Measurements from ENCODE around the gene VIPR1.
A peak's percentile ranks its signal among the peaks of the same experiment; 100 is the strongest.

VIPR1 gene

DNA sequence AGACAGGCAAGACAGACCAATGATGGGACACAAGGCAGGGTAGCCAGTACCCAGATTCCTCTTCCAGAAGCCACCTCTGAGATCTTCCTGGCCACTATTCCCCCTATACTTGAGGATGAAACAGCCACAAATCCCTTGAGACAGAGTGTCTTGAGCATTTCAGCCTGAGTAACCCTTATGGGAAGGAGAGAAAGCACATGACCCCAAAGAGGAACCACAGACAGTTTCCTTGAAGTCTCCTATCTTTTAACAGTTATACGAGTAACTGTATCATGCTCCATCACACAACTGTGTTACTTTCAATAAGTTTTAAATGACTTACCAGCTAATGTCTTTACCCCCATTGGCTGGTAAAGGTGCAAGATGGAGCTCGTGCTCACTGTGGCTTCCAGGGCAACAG lies 9.3 kb downstream of the VIPR1 start:
- DNase-seq: no peak

DNA sequence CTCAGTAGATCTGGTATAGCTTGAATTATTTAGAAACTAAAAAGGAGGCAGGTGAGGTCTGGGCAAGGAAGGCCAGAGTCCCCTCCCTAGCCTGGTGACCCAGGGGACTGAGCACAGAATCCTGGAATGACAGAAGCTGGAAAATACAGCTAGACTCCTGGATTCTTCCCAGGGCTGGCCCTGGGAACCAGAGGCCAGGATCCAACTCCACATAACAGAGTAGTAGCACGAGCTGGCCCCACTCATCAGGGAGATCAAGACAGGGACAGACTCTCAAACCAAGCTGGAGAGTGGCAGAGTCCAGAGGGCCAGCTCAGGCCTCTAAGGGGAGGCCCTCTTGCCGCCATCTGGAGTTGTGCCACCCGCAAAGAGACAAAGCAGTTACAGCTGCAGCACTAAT lies 10.7 kb downstream of the VIPR1 start:
- DNase-seq: no peak

DNA sequence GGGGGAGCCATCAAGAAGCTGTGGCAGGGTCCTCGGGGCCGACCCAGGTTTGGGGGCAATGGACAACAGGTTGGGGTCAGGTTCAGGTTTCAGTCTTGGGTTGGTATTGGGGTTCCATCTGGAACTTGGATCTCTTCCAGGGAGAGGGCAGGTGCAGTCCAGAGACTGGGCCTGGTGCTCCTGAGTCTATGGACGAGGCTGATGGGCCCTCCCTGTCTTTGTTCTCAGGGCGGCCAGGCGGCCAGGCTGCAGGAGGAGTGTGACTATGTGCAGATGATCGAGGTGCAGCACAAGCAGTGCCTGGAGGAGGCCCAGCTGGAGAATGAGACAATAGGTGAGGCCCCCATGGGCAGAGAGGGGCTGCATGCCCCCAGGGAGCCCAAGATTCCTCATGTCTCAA lies 11.1 kb downstream of the VIPR1 start:
- no peak for DNase-seq

DNA sequence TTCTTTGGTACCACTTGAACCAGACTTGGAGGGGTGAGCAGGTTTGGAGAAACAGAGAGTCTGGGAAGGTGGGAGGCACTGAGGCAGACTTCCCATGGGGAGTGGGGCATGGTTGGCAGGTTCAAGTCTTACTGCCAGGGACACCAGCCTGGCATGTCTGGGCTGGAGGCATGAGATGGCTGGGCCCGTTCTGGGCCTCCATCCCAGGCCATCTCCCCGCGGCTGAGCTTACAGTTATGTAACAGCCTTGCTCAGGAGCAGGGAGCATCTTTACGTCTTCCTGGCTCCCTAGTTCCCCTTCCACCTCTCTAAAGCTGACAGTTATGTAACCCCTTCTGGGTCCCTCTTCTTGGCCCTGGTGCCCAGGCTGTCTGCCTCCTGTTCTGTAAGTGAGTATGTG lies 12.4 kb downstream of the VIPR1 start:
- DNase-seq: peak in 2 of 14 donors; percentile 7 to 71

DNA sequence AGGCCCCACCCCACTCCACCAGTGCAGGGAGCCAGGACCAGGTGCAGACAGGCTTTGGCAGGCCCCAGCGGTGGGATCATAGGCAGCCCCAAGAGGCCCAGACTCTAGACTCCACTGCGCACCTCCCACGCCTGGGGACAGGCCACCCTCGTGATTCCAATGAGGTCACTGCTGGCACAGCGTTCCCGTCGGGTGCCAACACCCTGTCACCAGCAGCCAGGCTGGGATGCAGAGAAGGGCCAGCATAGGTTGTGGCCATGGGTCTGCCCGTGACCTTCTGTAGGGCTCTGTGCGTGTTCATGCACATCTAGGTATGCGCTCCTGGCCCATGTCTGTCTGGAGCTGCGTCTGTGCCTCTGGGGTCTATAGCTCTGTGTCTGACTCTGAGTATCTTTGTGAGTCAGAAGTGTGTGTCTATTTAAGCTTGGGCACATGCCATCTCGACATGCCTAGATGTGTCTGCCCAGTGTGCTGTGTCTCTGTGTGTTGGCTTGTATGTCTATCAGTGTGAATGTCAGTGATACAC lies 13.0 kb downstream of the VIPR1 start:
- DNase-seq: peak in 3 of 14 donors; percentile 3 to 58 (median 13)

DNA sequence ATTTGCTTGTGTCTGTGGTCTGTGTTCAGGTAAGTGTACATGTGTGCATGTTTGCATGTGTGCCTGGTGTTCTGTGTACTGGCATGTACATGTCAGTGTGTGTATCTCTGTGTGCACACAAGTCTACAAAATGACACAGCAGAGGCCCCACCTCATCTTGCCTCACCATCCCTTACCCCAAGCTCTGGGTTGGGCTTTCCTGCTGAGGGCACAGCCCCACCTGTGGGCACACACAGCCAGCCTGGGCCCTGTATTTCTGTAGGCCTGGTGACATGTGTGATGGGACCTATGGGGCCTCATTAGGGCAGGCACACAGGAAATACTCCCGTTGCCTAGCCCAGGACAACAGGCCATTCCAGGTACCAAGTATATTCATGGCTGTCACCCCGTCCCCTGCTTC lies 13.5 kb downstream of the VIPR1 start:
- DNase-seq: no peak

DNA sequence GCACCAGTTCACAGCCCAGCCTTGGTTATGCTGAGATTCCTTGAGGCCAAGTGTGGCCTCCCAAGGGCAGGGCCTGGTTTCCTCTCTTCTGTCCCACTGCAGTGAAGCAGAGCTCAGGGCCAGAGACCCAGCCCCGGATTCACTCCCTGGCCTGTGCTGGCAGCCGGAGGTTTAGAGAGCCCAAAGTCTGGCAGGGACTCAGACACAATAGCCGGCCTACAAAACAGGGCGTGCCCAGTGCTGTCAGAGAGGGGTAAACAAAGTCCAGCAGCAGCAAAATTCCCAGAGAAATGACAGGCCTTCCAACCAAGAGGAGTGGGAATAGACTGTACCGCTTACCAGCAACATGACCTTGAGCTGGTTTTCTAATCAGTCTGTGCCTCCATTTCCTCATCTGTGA lies 14.0 kb downstream of the VIPR1 start:
- no peak for DNase-seq

DNA sequence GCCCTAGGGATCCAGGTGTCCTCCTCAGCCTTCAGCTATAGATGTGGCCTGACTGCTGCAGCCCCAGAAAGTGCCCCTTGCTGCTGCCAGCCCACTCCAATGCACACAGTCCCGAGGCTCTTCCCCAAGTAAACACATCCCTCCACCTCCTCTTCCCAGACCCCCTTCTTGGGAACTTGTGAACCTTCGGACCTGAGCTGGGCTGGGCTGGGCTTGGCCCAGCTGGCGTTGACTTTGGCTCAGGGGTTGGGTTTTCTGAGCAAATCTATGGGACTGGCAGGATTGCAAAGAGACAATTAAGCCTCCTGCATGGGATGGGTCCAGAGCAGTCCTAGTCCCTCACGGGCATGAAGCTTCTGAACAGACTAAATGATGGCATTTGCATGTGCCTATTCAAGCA lies 14.7 kb downstream of the VIPR1 start:
- DNase-seq: no peak

DNA sequence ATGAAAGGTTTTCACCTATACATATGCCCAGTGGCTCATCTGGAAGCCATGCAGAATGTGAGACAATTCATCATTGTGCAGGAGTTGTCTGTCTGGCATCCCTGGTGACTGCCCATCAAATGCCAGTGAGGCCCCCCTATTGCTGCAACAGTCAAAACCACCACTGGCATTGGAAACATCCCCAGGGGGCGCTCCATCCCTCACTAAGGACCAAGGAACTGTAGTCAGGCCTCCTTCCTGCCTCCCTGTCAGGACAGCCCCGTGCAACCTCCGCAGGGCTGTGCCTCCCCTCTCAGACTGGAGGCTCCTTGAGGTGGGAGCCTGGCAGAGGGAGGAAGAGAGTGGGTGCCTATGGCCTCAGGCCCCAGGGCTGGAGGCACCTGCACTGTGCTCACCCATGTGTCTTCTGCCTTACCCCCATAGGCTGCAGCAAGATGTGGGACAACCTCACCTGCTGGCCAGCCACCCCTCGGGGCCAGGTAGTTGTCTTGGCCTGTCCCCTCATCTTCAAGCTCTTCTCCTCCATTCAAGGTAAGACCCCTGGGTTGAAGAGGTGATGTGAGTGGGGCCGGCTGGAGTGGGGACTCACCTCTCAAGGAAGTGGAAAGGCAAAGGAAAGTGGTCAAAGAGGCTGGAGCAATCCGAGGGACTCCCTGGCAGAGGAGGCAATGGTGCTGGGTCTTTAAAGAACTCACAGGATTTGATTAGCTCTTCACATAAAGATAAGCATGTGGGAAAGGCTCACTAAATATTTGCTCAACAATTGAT lies 16.5 kb downstream of the VIPR1 start:
- no peak for DNase-seq

DNA sequence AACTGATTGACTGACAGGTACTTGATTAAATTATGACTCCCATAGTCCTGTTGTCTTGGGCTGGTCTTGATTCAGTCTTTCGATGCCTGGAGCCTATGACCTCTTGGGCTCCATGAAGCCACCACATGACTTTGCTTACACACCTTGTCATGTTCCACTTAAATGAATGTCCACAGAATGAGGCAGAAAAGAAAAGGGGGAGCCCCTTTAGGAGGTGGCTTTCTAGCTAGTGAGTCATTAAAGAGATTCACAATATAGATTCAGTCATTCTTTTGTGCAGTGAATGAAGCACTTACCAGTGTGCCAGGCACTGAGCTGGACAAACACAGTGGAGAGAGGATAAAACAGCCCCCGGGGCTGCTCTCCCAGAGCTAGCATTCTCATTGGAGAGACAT lies 17.1 kb downstream of the VIPR1 start:
- no peak for DNase-seq

DNA sequence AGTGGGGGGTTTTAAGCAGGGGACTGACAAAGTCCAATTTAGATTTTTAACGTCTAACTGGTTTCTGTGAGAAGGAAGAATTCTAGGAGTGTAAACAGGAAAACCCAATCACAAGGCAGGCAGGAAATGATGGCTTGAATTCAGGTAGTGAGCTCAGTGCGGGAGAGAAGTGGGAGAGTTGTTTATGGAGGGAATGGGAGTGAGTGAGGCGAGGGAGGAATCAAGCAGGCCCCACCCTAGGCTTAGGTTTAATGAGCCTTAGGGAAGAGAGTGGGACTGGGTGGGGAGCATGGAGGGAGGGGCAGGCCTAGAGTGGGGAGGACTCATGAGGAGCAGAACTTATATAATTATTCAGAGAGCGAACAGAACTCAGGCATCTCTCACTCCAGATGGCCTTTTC lies 17.9 kb downstream of the VIPR1 start:
- no peak for DNase-seq

DNA sequence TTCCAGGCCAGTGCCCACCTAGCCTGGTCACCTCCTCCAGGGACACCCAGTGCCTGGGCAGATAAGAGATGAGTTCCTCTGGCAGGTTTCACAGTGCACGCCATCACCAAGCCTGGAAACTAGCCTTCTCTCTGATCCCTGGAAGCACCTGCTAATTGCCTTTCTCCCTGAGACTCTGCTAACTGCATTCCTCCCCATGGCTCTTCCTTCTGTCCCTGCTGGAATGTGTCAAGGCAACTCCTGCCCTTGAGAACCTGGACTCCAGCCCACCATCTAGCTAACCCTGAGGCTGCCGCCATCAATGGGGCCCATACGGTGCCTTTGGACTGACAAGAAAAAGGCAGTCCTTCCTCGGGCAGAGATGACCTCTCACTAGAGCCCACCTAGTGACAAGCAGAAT lies 18.5 kb downstream of the VIPR1 start:
- DNase-seq: peak in 2 of 14 donors; percentile 42 to 87

DNA sequence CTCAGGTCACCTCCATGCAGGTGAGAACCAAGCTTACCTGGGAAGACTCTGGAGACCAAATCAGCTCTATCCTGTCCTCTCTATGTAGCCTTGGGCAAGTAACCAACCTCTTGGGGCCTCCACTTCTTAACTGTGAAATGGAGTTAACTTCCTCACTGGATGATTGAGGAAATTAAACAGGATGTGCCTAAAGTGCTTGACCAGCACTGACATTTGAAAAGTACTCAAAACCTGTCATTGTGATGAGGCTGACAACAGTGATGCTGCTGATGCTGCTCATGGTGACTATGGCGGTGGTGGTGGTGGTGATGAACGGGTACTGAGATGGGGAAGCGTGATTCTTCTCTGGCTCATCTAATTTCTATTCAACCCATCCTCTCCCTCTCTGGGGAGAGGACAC lies 22.3 kb downstream of the VIPR1 start:
- DNase-seq: no peak

DNA sequence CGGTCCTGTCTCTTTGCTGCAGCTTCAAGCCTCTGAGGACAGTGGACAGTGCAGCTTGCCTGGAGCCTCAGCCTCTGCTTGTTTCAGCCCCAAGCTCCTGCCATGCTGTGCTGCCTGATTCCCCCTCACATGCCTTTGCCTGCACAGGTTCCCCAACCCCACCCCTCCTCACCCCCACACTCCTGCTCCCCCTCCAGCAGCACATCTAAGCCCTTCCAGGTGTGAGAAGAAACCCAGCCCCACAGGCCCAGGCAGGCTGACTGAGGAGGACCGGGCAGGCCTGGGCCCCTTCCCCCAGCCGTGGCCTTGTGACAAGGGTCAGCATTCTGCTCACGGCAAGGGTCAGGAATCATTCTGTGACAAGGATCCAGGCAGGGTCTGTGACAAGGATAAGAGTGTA lies 22.8 kb downstream of the VIPR1 start:
- no peak for DNase-seq

DNA sequence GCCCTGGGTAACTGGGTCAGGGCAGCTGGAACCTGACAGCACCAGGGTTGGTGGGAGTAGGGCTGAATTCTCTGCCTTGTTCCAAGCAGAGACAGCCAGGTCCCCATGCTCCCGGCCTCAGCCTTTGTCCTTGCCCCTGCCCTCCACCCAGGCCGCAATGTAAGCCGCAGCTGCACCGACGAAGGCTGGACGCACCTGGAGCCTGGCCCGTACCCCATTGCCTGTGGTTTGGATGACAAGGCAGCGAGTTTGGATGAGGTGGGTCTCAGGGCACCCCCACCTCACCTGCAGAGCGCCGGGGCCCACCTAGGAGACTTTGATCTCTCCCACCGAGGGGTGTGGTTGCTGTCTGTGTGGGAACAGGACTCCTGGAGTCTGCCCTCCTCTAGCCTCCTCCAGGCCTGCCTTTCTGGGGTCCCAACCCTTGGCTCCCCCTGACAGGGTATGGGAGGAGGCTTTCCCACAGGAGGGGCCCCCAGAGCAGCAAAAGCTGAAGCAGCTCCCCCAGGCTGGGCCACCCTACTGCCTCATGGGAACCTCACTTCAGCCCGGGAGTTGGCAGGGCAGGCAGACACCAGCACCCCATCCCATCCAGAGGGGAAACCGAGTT lies 23.4 kb downstream of the VIPR1 start:
- DNase-seq: no peak

DNA sequence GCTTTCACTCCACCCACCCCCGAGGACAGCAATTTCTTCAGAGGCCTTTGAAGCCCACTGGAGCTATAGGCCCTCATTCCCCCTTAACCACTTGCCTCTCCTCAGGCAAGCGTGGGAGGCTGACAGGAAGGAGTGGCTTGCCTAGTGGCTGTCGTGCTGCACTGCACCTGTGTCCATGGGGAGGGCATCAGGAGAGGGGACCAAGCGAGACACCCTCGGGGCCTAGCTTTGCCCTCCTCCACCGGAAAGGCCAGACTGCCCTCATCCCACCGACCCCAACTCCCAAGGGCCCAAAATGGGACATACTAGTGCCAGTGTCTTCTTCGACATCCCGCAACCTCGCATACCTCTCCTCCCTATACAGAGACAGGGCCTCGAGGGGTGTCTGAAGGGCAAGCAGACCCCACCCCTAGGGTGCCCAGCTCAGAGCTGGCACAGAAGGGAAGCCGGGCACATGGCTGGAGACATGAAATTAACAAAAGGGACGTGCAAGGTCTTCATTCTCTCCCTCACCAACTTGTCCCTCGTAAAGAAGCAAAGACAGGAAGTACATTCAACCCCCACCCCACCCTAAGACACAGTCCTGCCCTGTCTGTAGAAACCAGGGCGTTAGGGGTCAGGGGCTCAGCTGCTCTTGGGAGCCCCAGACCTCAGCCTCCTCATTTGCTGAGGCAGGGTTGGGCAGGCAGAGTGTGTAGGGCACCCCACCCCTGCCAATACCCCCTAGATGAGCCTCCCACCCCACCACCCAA lies 24.3 kb downstream of the VIPR1 start:
- no peak for DNase-seq

DNA sequence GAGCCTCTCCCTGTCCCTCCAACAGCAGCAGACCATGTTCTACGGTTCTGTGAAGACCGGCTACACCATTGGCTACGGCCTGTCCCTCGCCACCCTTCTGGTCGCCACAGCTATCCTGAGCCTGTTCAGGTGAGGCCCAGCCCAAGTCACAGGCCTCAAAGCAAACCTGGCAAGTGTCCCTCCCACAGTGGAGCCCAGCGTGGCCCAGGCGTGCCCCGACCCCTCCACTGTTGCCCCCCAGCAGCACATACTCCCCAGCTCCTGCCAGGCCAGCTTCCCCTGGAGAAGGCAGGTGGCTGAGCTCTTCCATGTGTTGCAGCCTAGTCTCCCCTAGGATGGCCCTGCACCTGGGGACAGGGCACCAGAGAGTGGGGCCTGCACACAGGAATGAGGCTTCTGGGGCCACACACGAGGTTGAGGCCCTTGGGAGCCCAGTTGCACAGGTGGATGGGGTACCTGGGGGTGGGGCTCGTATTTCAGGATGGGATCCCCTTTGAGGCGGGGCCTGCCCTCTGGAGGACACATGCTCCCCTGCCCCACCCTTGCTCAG lies 25.0 kb downstream of the VIPR1 start:
- no peak for DNase-seq

DNA sequence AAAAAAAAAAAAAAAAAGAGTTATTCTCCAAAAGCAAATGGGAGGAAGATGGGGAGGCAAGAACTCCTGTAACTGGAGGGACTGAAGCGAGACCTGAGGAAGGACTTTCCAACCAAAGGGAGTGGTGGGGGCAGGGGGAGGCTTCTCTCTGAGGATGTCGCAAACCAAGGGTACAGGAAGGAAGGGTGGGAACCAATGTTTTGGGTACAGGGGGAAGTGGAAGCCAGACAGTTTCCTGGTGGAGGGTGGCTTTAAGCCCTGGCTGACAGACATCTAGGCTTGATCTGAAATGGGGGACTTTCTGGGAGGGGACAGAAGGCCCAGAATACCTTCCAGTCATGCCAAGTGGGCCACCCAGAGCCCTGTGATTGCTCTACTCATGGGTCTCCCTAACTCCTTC lies 27.0 kb downstream of the VIPR1 start:
- no peak for DNase-seq

DNA sequence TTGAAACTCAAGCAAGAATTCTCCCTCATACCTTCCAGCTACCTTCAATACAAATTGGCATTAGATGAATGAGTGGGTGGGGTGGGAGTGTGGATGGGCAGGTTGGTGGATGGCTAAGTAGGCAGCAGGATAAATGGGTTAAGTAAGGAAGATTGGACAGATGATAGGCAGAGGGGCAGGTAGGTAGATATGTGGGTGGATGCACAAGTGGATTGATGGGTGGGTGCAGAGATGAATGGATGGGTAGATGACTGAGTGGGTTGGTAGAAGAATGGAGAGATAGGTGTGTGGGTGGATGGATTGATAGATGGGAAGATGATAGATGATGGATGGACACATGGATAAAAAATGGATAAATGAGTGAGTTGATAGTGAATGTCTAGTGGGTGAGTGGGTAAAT lies 27.6 kb downstream of the VIPR1 start:
- DNase-seq: no peak

DNA sequence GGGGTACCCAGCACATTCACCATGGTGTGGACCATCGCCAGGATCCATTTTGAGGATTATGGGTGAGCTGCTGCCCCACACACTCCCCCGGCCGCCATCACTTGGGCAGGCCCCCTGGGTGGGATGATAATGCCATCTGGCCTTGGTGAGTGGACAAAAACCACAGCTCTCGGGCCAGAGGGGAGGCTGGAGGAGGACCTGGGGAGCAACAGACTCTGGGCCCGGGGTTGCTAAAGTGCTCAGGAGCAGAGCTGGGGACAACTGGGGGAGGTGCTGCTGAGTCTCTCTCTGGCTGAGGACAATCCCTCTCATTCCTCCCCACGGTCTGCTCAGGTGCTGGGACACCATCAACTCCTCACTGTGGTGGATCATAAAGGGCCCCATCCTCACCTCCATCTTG lies 29.0 kb downstream of the VIPR1 start:
- DNase-seq: no peak

DNA sequence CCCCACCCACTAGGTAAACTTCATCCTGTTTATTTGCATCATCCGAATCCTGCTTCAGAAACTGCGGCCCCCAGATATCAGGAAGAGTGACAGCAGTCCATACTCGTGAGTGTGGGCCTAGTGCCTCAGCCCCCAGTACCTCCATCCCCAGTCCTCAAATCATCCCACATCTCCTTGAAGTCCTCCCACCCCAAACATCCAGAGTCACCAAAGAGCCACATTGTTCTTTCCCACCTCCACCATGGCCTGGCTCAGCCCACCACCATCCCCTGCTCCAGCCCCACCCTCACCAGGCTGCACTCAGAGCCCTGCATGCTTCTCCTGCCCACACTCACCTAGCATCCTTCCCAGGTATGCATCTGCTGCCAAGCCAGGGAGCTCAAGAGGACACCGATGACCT lies 29.8 kb downstream of the VIPR1 start:
- no peak for DNase-seq

DNA sequence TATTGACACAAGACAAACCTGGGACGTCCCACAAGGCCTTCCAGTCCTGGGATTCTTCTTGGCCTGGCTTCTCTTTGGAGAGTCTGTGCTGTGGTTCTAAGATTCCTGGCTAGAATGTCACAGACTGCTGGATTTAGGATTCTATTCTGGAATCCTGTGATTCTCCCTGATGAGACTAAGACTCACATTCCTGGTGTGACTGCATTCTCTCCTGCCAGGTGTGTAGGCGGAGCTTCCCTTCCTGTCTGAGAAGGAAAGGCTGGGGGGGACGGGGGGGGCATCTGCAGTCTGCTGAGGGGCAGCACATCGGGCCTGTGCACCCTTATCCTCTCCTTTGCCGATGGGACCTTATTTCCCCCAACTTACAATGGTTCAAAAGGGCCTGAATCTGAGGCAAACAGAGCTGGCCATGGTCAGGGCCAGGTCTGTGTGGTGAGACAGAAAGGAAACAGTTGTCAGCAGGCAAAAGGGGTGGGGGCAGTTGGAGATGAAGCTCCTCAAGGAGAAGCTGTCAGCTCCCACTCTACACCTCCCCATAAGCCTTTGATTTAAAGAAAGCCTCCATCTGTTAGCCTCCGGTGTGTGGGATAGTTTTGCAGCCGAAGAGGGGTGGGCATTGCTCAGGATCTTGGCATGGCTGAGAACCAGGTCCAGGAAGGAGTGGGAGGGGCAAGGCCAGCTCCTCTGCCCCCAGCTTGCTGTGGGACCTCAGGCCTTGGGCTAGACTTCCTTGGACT lies 30.9 kb downstream of the VIPR1 start:
- no peak for DNase-seq

Measured in C1 segment of cervical spinal cord (tissue), 14 donors.